DMS114 treated with DMSO at 0.1 percent for 48 hours (cell line): Measurements from ENCODE around the gene DPP7.
A peak's percentile ranks its signal among the peaks of the same experiment; 100 is the strongest.

Experiments
- DNase-seq: peaks from one replicate; lab custom pipeline; 2025; ENCODE audit not compliant: unreplicated experiment; lab: John Stamatoyannopoulos, UW

The DPP7 gene

GRCh38 chr9:137114613-137115393 is at the start of gene DPP7:
TSS of gene DPP7 (minus strand) at chr9:137114733. CDS start at chr9:137114713, 20 bp downstream.
- DNase-seq, result no peak

GRCh38 chr9:137163805-137164204 is 49.3 kb upstream of the DPP7 start:
- no peak for DNase-seq

GRCh38 chr9:137163365-137163715 is 48.8 kb upstream of the DPP7 start:
- no peak for DNase-seq

GRCh38 chr9:137162505-137163364 is 48.2 kb upstream of the DPP7 start:
- no peak for DNase-seq

- no peak for DNase-seq
Measured at GRCh38 chr9:137161558-137162486, 47.3 kb upstream of the DPP7 start.

GRCh38 chr9:137160716-137161557 is 46.4 kb upstream of the DPP7 start:
- DNase-seq, result no peak

GRCh38 chr9:137160054-137160425 is 45.5 kb upstream of the DPP7 start:
- no peak for DNase-seq

- DNase-seq, result no peak
Measured at GRCh38 chr9:137159105-137160053, 44.8 kb upstream of the DPP7 start.

- DNase-seq, result no peak
Measured at GRCh38 chr9:137158625-137159024, 44.1 kb upstream of the DPP7 start.

GRCh38 chr9:137157618-137158415 is 43.3 kb upstream of the DPP7 start:
- DNase-seq, result no peak

- no peak for DNase-seq
Measured at GRCh38 chr9:137156567-137157375, 42.2 kb upstream of the DPP7 start.

GRCh38 chr9:137152844-137153405 is 38.4 kb upstream of the DPP7 start:
- DNase-seq, result no peak

- DNase-seq, result peak; percentile 14
Measured at GRCh38 chr9:137150617-137151457, 36.3 kb upstream of the DPP7 start.

GRCh38 chr9:137149942-137150616 is 35.5 kb upstream of the DPP7 start:
- no peak for DNase-seq

- no peak for DNase-seq
Measured at GRCh38 chr9:137149363-137149762, 34.8 kb upstream of the DPP7 start.

- no peak for DNase-seq
Measured at GRCh38 chr9:137148661-137149060, 34.1 kb upstream of the DPP7 start.
